GM04503 (cell line): ENCODE data around the gene ADIPOR2.
"Not testable (repeated sequence)": the region's sequence is repeated elsewhere in the genome, so short reads cannot be mapped to it uniquely, and the experiment has no call there.

Source experiments
- DNase-seq: peaks from one replicate; pipeline ENCODE4 v3.0.0-alpha.2; 2012; ENCODE audit warnings: low read depth

The ADIPOR2 gene

DNA sequence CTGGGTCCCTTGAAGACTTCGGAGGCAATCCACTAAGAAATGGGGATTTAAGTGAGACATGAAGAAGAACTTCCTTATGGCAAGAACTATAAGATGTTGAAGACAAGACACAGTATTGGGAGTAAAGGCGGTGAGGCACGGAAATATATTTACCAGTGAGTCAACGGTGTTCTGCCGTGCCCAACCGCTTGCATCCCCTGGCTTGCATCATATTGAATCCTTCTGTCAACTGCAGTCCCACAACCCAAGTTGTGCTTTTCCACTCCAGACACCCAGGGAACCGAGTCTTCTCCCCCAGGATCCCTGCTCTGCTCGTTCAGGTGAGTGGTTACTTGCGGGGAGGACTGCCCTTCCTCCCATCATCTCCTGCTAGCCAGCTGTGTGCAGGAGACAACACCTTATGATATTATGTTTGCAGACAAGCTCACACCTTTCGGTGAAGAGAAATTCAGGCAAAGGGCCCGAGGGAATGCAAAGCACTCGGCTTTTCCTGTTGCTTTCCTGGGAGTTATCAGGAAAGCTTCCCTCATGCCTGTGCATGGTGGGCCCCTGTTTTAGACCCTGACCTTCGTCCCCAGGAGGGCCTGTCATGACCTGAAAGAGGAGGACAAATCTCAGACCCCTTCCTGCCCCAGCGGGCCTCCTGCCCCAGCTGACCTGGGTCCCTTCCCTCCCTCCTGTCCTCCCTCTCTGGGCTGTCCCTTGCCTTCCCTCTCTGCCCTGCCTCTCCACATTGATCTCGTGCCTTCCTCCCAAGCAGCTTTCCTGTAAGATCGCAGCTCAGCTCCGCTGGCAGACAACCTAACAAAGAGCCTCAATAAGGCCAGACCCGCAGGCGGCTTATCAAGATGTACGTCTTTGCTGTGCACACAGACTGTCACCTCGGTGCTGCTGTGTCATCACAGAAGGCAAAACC, 125.2 kb downstream of the ADIPOR2 start:
- no peak for DNase-seq

DNA sequence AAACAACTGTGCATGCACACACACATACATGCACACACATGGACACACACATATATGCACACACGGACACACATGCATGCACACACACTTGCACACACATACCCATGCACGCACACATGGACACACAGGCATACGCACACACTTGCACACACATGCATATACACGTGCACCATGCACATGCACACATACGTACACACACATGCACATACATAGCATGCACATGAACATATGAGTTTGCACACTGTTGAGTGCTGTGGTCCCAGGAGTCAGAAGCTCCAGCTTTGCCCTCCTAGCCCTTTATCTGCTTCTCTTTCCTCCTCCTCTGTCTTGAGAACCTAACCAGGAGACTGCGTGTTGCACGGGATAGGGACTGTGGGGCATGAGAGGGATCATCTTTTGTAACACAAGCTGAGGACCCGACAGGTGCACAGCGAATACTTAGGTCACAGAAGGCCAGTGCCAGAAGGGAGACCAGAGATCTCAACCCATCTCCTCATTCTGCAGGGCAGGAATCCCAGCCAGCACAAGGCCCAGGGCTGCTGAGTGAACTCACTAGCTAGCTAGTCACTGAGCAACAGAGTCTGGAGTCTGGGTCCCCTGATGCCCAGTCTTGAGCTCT, 126.0 kb downstream of the ADIPOR2 start:
- DNase-seq = no peak

DNA sequence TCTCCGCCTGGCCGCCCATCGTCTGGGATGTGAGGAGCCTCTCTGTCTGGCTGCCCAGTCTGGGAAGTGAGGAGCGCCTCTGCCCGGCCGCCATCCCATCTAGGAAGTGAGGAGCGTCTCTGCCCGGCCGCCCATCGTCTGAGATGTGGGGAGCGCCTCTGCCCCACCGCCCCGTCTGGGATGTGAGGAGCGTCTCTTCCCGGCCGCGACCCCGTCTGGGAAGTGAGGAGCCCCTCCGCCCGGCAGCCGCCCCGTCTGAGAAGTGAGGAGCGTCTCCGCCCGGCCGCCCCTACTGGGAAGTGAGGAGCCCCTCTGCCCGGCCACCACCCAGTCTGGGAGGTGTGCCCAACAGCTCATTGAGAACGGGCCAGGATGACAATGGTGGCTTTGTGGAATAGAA, 127.1 kb downstream of the ADIPOR2 start:
- DNase-seq = not testable (repeated sequence)

DNA sequence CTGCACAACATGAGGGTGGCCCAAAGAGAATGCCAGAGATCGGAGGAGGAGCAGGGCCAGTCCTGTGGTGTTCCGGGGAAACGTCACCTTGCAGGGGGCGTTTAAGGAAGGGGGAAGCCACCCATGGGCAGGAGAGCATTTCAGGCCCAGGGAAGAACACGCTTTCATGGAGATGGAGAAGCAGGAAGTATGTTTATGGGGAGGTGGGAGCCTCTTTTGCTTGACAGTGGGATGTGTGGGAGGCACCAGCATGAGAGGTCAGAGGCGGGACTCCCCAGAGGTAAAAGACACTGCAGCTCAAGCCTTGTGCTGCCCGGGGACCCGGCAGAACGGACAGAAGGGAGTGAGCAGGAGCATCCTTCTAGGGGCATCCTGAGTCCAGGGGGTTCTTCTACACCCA, 128.2 kb downstream of the ADIPOR2 start:
- DNase-seq = no peak

GRCh38 chr12:1819571-1819970, 128.7 kb downstream of the ADIPOR2 start:
- no peak for DNase-seq

DNA sequence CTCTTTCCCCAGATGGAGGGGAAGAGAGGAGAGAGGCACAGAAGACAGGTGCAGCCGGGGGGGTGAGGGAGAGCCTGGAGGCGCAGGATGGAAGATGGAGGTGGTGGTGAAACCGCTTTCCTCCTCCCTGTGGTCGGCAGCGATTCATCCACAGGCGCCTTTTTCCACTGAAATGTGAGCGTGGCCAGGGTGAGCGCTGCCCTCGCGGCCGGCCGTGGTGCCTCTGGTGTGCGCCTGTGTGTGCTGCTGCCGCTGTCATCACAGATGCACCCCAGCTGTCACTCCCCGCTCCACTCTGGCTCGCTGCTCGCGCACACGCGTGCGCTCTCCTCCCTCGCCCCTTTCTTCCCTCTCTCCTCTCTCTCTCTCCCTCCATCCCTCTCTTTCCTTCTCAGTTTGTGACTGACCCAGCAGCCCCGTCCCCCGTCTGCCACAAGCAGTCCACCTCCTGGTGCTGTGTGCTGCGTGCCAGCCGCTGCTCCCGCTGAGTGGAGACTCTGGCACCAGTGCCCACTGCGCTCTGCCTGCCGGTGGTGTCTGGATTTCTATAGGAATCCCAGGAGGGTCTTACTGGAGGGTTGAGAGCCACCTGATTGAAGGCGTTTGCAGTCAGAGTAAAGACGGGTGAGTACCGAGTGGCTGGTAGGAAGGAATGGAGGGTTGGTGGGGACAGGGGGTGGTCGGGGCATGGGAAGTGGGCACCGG, 129.5 kb downstream of the ADIPOR2 start, which contains the start of gene LRTM2:
Gene LRTM2 (plus strand): TSS at position 375 of the 705 bp plus-strand sequence. CDS start 7,584 bp downstream, outside the sequence.
- no peak for DNase-seq

DNA sequence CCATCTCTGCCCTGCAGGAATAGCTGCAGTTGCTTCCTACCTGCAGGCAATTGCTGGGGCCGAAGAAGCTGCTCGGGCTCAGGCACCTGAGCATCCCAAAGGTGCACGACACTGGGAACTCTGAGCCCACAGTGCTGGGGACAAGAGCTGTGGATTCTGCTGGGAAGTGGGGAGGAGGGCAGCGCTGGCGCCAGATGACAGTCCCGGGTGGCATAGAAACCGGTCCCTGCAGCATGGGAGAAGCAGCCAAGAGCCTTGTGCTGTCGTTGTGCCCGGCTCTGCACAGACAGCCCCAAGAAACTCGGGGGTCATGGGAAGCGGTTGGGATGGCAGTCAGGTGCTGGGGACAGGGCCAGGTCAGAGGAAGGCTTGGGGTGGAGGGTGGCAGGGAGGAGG, 130.0 kb downstream of the ADIPOR2 start:
- no peak for DNase-seq

- no peak for DNase-seq
Measured at GRCh38 chr12:1821805-1822204, 130.9 kb downstream of the ADIPOR2 start.

DNA sequence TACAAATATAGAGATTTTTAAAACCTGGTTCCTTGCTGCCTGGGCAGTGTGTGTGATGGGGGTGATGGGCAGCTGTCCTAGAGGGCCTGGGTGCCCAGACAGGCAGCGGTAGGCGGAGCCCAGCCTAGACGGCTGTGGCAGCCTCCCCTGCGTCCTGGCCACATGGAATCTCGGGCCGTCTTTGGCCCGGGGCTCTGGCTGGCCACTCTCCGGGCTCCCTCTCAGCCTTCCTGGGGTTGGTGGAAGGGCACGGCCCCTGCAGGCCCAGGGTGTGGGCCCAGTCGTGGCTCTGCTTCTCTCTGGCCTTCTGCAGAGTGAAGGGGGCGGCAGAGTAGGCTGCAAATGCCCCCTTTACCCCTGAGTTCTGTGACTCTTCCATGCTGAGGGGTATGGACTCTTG, 131.8 kb downstream of the ADIPOR2 start:
- no peak for DNase-seq

- no peak for DNase-seq
Measured at GRCh38 chr12:1823237-1823636, 132.4 kb downstream of the ADIPOR2 start.

DNA sequence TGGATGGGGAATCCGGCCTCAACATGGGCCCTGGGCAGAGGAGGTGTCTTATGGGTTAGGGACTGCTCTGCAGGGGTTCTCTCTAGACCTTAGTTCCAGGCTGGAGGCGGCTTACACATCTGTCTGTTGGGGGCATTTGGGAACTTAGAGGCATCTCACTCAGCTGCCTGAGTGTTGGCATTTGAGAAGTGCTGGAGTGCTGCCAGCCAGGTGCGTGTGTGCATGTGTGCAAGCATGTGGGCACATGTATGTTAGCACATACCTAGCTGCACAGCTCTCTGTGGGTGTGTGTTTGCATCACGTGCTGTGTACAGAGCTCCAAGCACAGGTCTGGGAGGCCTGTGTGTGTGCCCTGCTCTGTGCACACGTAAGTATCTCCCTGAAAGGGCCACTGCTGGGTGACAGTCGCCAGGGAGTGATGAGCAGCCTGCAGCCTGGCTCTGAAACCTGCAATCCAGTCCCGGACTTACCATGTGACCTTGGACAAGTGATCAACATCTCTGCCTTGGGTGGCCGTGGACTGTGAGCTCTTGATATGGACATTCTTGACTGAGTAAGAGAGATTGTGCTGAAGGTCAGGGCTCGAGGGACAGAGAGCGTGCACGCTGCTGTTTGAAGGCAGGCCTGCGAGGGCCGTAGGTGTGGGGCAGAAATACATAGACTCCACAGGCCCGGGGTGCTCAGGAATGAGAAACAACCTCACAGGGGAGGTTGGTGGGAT, 134.7 kb downstream of the ADIPOR2 start:
- DNase-seq = no peak

DNA sequence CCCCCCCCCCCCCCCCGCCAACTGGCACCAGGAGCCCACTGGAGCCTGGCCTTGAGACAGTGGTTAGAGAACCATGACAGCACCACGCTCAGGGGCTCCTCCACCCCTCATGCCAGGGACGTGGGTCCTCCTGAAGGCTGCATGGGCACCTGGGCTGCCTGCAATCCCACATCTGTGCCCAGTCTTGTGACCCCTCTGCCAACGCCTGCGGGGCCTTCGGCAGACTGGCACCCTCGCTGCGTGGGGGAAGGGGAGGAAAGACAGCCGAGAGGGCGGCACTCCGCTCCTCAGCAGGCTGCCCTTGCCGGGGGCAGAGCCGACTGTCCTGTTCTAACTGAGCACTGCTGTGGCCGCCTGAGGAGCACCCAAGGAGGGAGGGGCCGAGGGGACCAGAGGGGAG, 135.5 kb downstream of the ADIPOR2 start:
- no peak for DNase-seq

GRCh38 chr12:1826867-1827705, 136.2 kb downstream of the ADIPOR2 start:
- no peak for DNase-seq

- no peak for DNase-seq
Measured at GRCh38 chr12:1827826-1828805, 137.2 kb downstream of the ADIPOR2 start.

GRCh38 chr12:1828856-1829255, 138.0 kb downstream of the ADIPOR2 start:
- DNase-seq = no peak

GRCh38 chr12:1829306-1829900, 138.5 kb downstream of the ADIPOR2 start:
- DNase-seq = no peak

DNA sequence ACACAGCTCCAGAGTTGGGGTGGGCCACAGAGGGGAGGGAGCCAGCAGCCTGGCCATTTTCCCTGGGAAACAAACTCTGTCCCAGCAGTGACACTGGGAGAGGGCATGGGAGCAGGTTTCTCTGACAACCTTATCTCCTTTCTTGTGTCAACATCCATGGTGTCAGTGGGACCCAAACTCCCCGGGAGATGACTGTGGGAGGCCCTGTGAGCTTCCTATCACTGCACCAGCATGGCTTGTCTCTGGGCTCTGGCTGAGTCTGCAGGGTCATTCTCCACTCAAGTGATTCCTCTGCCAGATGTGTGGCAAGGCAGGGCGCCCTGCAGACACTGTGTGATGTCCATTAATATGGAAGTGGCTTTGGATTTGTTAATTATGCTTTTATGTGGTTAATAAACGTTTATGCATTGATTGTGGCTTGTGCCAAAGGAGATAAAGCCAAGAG, 139.6 kb downstream of the ADIPOR2 start:
- DNase-seq = no peak

GRCh38 chr12:1830981-1831963, 140.4 kb downstream of the ADIPOR2 start:
- DNase-seq = no peak
